Cardiac muscle cell (in vitro differentiated cells and primary cell): ENCODE results near the gene ATP1B2. TPM values are rescaled to one million over a fixed set of nuclear protein-coding genes. Genes with fewer than 3 reads are reported as not detected.

Source experiments
- DNase-seq, 2 donors: peaks; one replicate each; pipeline versions ENCODE4 v3.0.0 to v3.0.0-alpha.2; 2010 to 2017; ENCODE audit warnings: low read depth in 1 of 2, low spot score in 1 of 2
- H3K27ac ChIP-seq: fragments of 200-600 bp; sonication (generic); 2 replicates; pipeline ENCODE4 v1.5.1; 2016
- H3K27me3 ChIP-seq: fragments of 200-600 bp; sonication (generic); 2 replicates; pipeline ENCODE4 v1.6.0; 2016; ENCODE audit warnings: control low read depth
- H3K36me3 ChIP-seq: fragments of 200-600 bp; sonication (generic); 2 replicates; pipeline ENCODE4 v1.5.1; 2016; ENCODE audit warnings: control low read depth
- H3K4me1 ChIP-seq: fragments of 200-600 bp; sonication (generic); 2 replicates; pipeline ENCODE4 v1.8.1; 2017; ENCODE audit warnings: low read depth, mild to moderate bottlenecking, mixed run types
- H3K4me3 ChIP-seq: fragments of 200-600 bp; sonication (generic); 2 replicates; pipeline ENCODE4 v1.5.1; 2016; ENCODE audit warnings: mild to moderate bottlenecking
- H3K9me3 ChIP-seq: fragments of 200-600 bp; sonication (generic); 2 replicates; pipeline ENCODE4 v1.5.1; 2017; ENCODE audit warnings: low read depth, mild to moderate bottlenecking, control low read depth
- CTCF ChIP-seq: IDR thresholded peaks from 2 replicates; pipeline ENCODE4 v1.5.1; 2012; ENCODE audit warnings: low read depth, mild to moderate bottlenecking, low read length
- polyA plus RNA-seq: library from polyadenylated mRNA; unstranded; fragments of >200 nt; fragmentation: Nextera tagmentation; extraction: Ambion mirVana; gene quantifications from 2 replicates; pipeline ENCODE4 v1.2.1, GENCODE V29; 2016
- total RNA-seq: library from RNA; depleted of rRNA; stranded (reverse); fragments of >200 nt; gene quantifications from 2 replicates; pipeline ENCODE4 v1.2.3, GENCODE V29; 2016

Gene ATP1B2
- total and polyA plus RNA-seq, 2 experiments from 2014 or later = 34.6 to 157 TPM

DNA sequence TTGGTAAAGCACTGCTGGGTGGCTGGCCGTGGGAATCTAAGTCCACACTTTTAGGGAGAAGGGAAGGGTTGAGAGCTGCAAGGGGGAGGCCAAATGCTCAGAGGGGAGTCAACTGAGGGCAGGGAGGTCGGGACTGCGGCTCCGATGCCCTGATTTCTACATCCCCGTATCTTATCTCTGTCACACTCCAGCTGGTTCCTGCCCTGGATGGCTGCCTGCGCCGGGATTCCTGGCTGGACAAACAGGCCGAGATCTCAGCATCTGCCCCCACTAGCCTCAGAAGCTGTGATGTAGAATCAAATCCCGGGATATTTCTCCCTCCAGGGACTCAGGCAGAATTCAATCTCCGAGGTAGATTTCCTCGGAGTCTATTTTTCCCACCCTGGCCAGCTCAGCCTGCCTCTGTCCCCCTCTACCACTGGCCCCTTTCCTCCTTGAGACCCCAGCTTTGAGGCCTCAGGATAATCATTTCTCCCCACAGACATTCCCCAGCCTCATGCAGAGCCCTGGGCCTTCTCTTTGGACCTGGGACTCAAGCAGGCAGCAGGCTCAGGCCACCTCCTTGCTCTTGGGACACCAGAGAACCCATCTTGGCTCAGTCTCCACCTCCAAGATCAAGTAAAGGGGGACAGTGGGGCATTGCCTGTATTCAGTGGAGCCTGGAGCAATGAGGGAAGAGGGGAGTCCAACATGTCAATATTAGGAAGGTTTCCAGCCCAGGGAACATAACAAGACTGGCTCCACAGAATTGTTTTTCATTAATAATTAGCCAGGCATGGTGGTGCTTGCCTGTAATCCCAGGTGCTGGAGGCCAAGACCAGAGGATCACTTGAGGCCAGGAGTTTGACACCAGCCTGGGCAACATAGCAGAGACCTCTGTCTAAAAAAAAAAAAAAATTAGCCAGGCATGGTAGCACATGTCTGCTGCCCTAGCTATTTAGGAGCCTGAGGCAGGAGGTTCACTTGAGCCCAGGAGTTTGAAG lies 19.0 kb upstream of the ATP1B2 start:
- H3K27ac ChIP-seq = peak overlapping the region; percentile 76
- no peak overlapping the region for H3K4me3 ChIP-seq
- H3K27me3 ChIP-seq = no peaks in the 10 kb centered on the region
- no peaks in the 10 kb centered on the region for H3K9me3 ChIP-seq
- TF ChIP-seq CTCF = no peak
- peak in 1 of 2 donors; percentile 60 for DNase-seq
- no peaks in the 10 kb centered on the region for H3K36me3 ChIP-seq
- peaks cover 14% of the 10 kb centered on the region for H3K4me1 ChIP-seq

- H3K9me3 ChIP-seq = no peaks in the 10 kb centered on the region
- peak; percentile 66 to 72 for DNase-seq
- H3K27me3 ChIP-seq = no peaks in the 10 kb centered on the region
- H3K27ac ChIP-seq = peak overlapping the region; percentile 76
- H3K4me1 ChIP-seq = peaks cover 11% of the 10 kb centered on the region
- peak; percentile 68 for TF ChIP-seq CTCF
- H3K36me3 ChIP-seq = no peaks in the 10 kb centered on the region
- no peak overlapping the region for H3K4me3 ChIP-seq
Observed at GRCh38 chr17:7632492-7632894, 18.2 kb upstream of the ATP1B2 start.

- Histone ChIP-seq H3K27me3 (no peaks in the 10 kb centered on the region), H3K36me3 (no peaks in the 10 kb centered on the region), H3K4me1 (peaks cover 11% of the 10 kb centered on the region), H3K4me3 (no peak overlapping the region), H3K9me3 (no peaks in the 10 kb centered on the region), H3K27ac (peak overlapping the region; percentile 76)
- no peak for DNase-seq
- TF ChIP-seq CTCF = no peak
Observed at GRCh38 chr17:7633093-7633492, 17.6 kb upstream of the ATP1B2 start.

GRCh38 chr17:7634384-7634783 lies 16.3 kb upstream of the ATP1B2 start:
- peak; percentile 76 to 87 for DNase-seq
- Histone ChIP-seq H3K4me1 (peaks cover 11% of the 10 kb centered on the region), H3K27me3 (no peaks in the 10 kb centered on the region), H3K36me3 (no peaks in the 10 kb centered on the region), H3K4me3 (no peak overlapping the region), H3K9me3 (no peaks in the 10 kb centered on the region), H3K27ac (no peak overlapping the region)
- TF ChIP-seq CTCF = peak; percentile 79

DNA sequence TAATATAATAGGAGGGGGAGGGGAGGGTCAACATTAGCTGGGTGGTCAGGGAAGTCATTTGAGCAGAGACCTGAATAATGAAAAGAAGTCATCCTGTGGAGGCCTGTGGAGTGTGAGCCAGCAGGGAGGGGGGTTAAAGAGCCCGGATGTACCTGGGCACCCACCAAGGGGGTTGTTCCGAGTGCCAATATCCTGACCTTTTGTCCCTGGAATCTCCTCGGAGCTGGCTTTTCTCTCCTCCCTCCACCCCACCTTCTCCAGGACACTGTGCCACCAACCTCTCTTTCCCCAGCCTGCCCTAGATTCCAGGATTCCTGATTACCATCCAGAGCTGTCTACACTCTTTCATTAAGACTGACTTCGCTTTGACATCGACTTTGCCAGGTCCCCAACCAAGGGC lies 14.6 kb upstream of the ATP1B2 start:
- H3K27me3 ChIP-seq = no peaks in the 10 kb centered on the region
- TF ChIP-seq CTCF = no peak
- no peak overlapping the region for H3K4me3 ChIP-seq
- no peaks in the 10 kb centered on the region for H3K9me3 ChIP-seq
- no peak overlapping the region for H3K27ac ChIP-seq
- H3K4me1 ChIP-seq = peaks cover 11% of the 10 kb centered on the region
- DNase-seq = no peak
- no peaks in the 10 kb centered on the region for H3K36me3 ChIP-seq
